GM13977 (cell line): ENCODE results near the gene ANKMY1.
A peak's percentile ranks its signal among the peaks of the same experiment; 100 is the strongest.

Experiments used
- DNase-seq: peaks from one replicate; pipeline ENCODE4 v3.0.0; 2012; ENCODE audit warnings: low spot score
- in situ Hi-C: fragments of 300-500 bp; cut with MboI; formaldehyde crosslinking; loops from one replicate; pipeline ENCODE4 v1.12.0; 2022; ENCODE audit warnings: low sequenced_read_pairs, low pct_unique_long_range_greater_than_20kb, mixed read lengths, inconsistent platforms; ENCODE audit not compliant: unreplicated experiment
- TF ChIP-seq, protein P1 (sequence below): IDR thresholded peaks from 2 replicates; pipeline ENCODE4 v1.5.1; 2012; ENCODE audit warnings: mild to moderate bottlenecking, control low read depth; ENCODE audit not compliant: insufficient read depth; ENCODE audit errors: extremely low read depth, missing control alignments

The ANKMY1 gene, protein sequence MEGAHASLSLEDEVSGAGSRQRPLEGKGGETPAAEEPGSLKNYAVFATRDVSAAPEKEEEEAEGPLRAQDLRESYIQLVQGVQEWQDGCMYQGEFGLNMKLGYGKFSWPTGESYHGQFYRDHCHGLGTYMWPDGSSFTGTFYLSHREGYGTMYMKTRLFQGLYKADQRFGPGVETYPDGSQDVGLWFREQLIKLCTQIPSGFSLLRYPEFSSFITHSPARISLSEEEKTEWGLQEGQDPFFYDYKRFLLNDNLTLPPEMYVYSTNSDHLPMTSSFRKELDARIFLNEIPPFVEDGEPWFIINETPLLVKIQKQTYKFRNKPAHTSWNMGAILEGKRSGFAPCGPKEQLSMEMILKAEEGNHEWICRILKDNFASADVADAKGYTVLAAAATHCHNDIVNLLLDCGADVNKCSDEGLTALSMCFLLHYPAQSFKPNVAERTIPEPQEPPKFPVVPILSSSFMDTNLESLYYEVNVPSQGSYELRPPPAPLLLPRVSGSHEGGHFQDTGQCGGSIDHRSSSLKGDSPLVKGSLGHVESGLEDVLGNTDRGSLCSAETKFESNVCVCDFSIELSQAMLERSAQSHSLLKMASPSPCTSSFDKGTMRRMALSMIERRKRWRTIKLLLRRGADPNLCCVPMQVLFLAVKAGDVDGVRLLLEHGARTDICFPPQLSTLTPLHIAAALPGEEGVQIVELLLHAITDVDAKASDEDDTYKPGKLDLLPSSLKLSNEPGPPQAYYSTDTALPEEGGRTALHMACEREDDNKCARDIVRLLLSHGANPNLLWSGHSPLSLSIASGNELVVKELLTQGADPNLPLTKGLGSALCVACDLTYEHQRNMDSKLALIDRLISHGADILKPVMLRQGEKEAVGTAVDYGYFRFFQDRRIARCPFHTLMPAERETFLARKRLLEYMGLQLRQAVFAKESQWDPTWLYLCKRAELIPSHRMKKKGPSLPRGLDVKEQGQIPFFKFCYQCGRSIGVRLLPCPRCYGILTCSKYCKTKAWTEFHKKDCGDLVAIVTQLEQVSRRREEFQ

DNA sequence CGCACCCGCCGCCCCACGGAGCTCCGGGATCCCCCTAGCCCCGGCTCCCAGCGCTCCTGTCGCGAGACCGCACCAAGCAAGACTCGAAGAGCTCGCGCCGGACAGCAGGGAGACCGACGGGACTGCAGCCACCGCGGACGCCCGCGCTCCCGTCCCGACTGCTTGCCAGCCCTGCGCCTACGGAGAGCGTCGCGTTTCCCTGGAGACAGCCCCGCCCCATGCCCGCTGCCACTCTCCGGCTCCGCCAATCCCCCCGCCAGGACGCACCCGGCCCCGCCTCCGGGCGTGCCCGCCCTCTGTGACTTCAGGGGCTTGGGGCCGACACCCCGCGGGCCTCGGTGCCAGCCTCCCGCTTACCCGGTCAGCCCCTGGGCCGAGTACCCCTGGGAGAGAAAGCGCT is at the start of gene ANKMY1:
ANKMY1 (minus strand) TSS at position 181 of the 400 bp plus-strand sequence. CDS start 653 bp downstream, outside the sequence.
- peak; percentile 90 for DNase-seq
- TF ChIP-seq, protein P1, sequence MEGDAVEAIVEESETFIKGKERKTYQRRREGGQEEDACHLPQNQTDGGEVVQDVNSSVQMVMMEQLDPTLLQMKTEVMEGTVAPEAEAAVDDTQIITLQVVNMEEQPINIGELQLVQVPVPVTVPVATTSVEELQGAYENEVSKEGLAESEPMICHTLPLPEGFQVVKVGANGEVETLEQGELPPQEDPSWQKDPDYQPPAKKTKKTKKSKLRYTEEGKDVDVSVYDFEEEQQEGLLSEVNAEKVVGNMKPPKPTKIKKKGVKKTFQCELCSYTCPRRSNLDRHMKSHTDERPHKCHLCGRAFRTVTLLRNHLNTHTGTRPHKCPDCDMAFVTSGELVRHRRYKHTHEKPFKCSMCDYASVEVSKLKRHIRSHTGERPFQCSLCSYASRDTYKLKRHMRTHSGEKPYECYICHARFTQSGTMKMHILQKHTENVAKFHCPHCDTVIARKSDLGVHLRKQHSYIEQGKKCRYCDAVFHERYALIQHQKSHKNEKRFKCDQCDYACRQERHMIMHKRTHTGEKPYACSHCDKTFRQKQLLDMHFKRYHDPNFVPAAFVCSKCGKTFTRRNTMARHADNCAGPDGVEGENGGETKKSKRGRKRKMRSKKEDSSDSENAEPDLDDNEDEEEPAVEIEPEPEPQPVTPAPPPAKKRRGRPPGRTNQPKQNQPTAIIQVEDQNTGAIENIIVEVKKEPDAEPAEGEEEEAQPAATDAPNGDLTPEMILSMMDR = no peak
- in situ Hi-C loops = no loop called here

DNA sequence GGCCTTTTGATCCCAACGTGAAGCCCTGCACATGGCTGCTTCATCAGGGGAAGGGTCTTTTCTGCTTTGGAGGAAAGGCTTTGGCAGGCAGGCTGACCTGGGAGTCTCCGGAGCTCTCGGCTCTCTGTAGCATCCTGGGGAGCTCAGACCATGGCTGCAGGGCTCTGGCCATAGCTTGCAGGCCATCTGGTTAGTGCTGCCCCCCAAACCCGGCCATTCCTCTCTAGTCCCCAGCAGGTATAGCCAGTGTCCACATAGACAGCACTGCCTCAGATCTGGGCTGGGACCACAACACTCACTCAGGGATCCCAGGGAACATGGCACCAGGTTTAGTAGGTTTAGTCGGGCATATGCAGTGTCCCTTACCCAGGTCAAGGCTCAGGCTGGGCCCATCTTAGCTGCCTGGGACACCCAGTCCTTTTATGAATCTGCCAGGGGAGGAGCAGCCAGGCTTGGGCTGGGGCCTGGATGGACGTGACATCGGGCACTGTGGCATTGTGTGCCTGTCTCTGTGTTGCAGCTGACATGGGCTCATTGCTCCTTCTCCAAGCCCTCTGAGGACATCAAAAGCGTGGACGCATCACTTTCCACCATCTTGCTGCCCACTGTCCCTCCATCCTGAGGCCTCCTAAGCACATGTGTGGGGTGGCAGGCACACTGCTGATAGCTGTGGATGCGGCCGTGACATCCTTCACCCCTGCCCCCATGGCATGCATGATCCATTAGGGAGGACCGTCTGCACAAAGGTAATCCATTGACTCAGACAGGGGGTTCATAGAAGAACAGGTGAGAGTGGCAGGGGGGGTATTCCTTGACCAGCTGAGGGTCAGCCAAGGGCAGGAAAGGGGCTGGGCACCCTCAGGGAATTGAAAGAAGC is 48.3 kb upstream of the ANKMY1 start:
- DNase-seq = peak; percentile 8
- TF ChIP-seq, protein P1 = no peak
- in situ Hi-C loops = no loop called here

DNA sequence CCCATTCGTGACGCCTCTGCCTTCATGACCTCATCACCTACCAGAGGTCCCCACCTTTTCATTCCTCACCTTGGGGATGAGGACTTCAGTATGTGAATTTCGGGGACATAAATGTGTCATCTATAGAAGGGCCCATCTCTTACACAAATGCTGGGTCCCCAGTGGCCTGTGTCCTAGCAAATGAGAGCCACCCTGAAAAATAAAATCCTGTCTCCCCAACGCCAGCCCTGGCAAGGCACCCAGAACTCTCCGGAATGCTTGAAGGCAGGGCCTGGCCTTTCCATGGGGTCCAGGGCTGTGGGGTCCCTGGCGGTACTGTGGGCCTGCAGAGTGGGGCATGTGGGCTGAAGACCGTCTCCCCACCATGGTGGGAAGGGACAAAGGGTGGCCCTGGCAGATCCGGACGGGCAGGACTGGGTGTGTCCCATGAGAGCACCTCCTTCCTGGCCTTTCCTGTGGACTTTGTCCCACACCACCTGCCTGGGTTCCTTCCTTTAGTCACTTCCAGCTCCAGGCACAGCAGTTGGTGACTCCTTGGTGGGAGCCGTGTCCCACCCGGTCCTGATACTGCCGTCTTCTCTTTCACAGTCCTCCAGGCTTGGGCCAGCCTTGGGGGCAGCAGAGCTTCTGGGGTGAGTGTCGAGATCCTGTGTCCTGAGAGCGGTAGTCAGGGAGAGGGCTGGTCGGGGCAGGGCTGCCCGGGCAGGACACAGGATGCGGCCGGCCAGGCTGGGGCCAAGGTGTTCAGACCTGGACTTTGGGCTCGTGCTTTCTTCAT is 47.3 kb upstream of the ANKMY1 start:
- DNase-seq = peak; percentile 16
- in situ Hi-C loops = no loop called here
- TF ChIP-seq, protein P1 = no peak

DNA sequence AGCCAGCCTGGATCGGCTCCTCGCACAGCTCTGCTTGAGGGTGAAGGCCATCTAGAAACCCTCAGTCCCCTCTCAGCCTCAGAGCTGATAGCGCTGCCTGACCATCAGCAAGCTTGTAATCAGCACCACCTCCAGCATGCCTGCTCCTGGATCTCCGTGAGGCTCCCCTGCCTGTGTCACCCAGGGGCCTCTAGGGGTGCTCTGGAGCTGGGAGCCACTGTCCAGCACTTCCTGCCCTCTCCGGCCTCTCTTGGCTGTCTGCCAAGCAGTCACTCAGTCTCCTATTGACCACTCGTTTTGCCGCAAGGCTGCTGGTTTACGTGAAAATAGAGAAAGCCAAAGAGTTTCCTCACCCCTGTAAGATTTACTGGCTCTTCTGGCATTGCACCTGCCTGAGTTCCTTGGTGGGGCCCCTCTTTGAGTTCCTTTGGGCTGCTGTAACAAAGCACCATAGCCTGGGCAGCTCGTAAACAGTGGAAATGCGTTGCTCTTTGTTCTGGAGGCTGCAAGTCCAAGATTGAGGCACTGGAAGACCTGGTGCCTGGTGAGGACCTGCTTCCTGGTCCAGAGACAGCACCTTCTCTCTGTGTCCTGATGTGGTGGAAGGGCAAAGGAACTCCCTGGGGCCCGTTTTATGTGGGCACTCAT is 46.6 kb upstream of the ANKMY1 start:
- TF ChIP-seq, protein P1 = peak; percentile 40
- in situ Hi-C loops = no loop called here
- DNase-seq = peak; percentile 67

DNA sequence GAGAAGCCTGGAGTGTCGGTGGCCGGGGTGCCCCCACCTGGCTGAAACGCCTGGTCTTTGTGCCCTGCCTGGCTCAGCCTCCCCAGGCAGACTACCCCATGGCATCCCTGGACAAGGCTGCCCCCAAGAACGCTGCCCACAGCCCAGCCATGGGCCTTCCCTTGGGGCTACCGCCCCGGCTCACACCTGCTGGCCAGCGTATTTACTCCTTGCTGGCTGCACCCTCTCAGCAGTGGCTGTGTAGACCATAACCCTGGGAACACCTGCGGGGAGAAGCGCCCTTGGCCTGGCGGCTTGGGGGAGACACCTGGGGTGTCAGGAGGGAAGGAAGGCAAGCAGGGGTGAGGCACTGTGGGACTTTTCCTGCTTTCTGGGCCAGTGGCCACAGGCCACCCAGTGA is 46.1 kb upstream of the ANKMY1 start:
- TF ChIP-seq, protein P1 = no peak
- in situ Hi-C loops = no loop called here
- no peak for DNase-seq
